PC-3 (cell line): ENCODE measurements around the gene GFPT2.

Experiments used
- EZH2 ChIP-seq: fragments of 300-600 bp; sonication (generic); IDR thresholded peaks from one replicate; pipeline ENCODE4 v1.6.1; 2017; ENCODE audit warnings: antibody characterized with exemption, mild to moderate bottlenecking, low read length; ENCODE audit not compliant: unreplicated experiment
- EZH2phosphoT487 ChIP-seq: fragments of 300-600 bp; sonication (generic); IDR thresholded peaks from 2 replicates; pipeline ENCODE4 v1.6.1; 2018; ENCODE audit warnings: mild to moderate bottlenecking, antibody characterized with exemption, low read length, borderline replicate concordance
- TF ChIP-seq, protein P1 (sequence below): fragments of 300-600 bp; sonication (generic); conservative IDR thresholded peaks from 2 replicates; pipeline ENCODE4 v1.5.1; 2017; ENCODE audit warnings: antibody characterized with exemption, low read depth, mild to moderate bottlenecking, low read length

GRCh38 chr5:180401229-180401907 lies 48.2 kb upstream of the GFPT2 start:
- TF ChIP-seq, protein P1, sequence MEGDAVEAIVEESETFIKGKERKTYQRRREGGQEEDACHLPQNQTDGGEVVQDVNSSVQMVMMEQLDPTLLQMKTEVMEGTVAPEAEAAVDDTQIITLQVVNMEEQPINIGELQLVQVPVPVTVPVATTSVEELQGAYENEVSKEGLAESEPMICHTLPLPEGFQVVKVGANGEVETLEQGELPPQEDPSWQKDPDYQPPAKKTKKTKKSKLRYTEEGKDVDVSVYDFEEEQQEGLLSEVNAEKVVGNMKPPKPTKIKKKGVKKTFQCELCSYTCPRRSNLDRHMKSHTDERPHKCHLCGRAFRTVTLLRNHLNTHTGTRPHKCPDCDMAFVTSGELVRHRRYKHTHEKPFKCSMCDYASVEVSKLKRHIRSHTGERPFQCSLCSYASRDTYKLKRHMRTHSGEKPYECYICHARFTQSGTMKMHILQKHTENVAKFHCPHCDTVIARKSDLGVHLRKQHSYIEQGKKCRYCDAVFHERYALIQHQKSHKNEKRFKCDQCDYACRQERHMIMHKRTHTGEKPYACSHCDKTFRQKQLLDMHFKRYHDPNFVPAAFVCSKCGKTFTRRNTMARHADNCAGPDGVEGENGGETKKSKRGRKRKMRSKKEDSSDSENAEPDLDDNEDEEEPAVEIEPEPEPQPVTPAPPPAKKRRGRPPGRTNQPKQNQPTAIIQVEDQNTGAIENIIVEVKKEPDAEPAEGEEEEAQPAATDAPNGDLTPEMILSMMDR, result no peak
- TF ChIP-seq EZH2phosphoT487 (no peak), EZH2 (no peak)
